Hematopoietic multipotent progenitor cell treated with erythropoietin and hydrocortisone succinate and interleukin-3 and kit ligand, for 15 days (in vitro differentiated cells): ENCODE measurements around the gene PTAR1.

Experiments used
- DNase-seq: peaks from one replicate; pipeline ENCODE4 v3.0.0-alpha.2; 2015; ENCODE audit warnings: low spot score

The PTAR1 gene

GRCh38 chr9:69673311-69673640 is 86.5 kb downstream of the PTAR1 start:
- no peak for DNase-seq

GRCh38 chr9:69672596-69673310 is 87.1 kb downstream of the PTAR1 start:
- peak; percentile 35 for DNase-seq

GRCh38 chr9:69671879-69672595 is 87.8 kb downstream of the PTAR1 start, which contains the start of gene APBA1:
APBA1 (minus strand) TSS chr9:69672371.
- no peak for DNase-seq

- DNase-seq, result no peak
These were observed 88.4 kb downstream of the PTAR1 start for GRCh38 chr9:69671311-69671878.

GRCh38 chr9:69667306-69667705 is 92.5 kb downstream of the PTAR1 start:
- no peak for DNase-seq

- DNase-seq, result no peak
These were observed 99.5 kb downstream of the PTAR1 start for GRCh38 chr9:69660304-69660703.
